ENCODE results near the gene CWC27.

Gene CWC27

DNA sequence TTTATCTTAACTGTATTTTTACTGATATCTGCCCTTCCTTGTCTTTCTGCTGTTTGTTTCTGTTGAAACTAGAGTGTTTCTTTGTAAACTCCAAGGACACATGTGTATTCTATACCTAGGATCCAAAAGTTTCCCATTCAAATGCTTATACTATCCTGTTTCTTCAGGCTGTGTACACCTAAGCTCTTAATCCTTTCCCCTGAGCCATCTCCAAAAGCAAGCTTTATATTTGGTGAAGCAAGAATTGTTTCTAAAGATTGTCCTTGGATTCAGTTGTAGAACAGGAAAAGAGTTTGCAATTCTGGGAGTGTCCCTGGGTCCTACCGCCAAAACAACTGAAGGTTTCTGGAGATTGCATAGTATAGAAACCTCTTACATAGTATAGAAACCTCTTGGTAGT lies 65.9 kb downstream of the CWC27 start:
- Histone ChIP-seq H3K79me2 (ENCODE audit: control insufficient read depth, insufficient read depth, low read length) (no peaks in the 10 kb centered on the region), H3K27me3 (ENCODE audit: insufficient read depth, low read length, poor library complexity) (no peaks in the 10 kb centered on the region), H3K4me1 (ENCODE audit: control insufficient read depth, low read depth, low read length) (no peaks in the 10 kb centered on the region), H3K27ac (ENCODE audit: low read depth, low read length) (no peak overlapping the region), H3K18ac (ENCODE audit: low read length) (no peak overlapping the region), H3K4me2 (ENCODE audit: low read length) (no peak overlapping the region), H2BK15ac (replicated peaks; ENCODE audit: low read depth) (no peak overlapping the region), H3K56ac (ENCODE audit: low read length) (no peak overlapping the region), H3K9ac (ENCODE audit: low read length) (no peak overlapping the region), H3K23ac (ENCODE audit: low read length) (no peak overlapping the region), H2BK5ac (ENCODE audit: low read length) (no peak overlapping the region), H3K4ac (ENCODE audit: low read depth, low read length) (no peak overlapping the region), H3K79me1 (ENCODE audit: low read length) (no peaks in the 10 kb centered on the region), H4K8ac (ENCODE audit: low read depth, low read length) (no peak overlapping the region), H2AK5ac (ENCODE audit: low read length) (no peak overlapping the region), H4K5ac (ENCODE audit: low read length) (no peak overlapping the region), H2BK120ac (ENCODE audit: low read depth, low read length) (no peak overlapping the region), H3K36me3 (ENCODE audit: control insufficient read depth, insufficient read depth, low read length) (no peaks in the 10 kb centered on the region), H3K4me3 (ENCODE audit: low read length) (no peak overlapping the region)
- WGBS (ENCODE audit: extremely low coverage, insufficient coverage, low lambda C conversion rate) = no CpG with 5 or more reads among the region's 1 CpG
- DNase-seq = no peak

DNA sequence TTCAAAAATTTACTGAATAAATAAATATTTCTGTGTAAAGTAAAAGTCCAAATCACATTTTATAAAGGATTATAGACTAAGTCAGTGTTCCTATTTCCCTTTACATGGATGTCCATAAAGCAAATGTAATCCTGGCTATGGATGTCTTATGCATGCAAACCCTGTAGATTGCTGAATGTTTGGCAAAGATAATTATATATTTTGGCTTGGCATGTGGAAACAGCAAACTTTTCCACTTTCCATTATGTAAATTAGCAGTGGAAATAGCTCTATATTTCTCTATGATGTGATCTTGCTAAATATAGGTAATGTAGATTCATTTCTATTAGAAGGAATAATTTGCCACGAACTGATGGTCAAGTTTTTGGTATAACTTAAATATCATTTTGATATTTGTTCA lies 66.5 kb downstream of the CWC27 start:
- H3K27me3 ChIP-seq (ENCODE audit: insufficient read depth, low read length, poor library complexity) = no peaks in the 10 kb centered on the region
- H3K18ac ChIP-seq (ENCODE audit: low read length) = no peak overlapping the region
- no CpG with 5 or more reads among the region's 1 CpG for WGBS (ENCODE audit: extremely low coverage, insufficient coverage, low lambda C conversion rate)
- no peak for DNase-seq
- H4K5ac ChIP-seq (ENCODE audit: low read length) = no peak overlapping the region
- H2BK120ac ChIP-seq (ENCODE audit: low read depth, low read length) = no peak overlapping the region
- H3K79me2 ChIP-seq (ENCODE audit: control insufficient read depth, insufficient read depth, low read length) = no peaks in the 10 kb centered on the region
- no peak overlapping the region for H2AK5ac ChIP-seq (ENCODE audit: low read length)
- no peak overlapping the region for H3K23ac ChIP-seq (ENCODE audit: low read length)
- no peaks in the 10 kb centered on the region for H3K4me1 ChIP-seq (ENCODE audit: control insufficient read depth, low read depth, low read length)
- H3K27ac ChIP-seq (ENCODE audit: low read depth, low read length) = no peak overlapping the region
- no peak overlapping the region for H2BK15ac ChIP-seq (replicated peaks; ENCODE audit: low read depth)
- no peak overlapping the region for H3K4ac ChIP-seq (ENCODE audit: low read depth, low read length)
- H3K36me3 ChIP-seq (ENCODE audit: control insufficient read depth, insufficient read depth, low read length) = no peaks in the 10 kb centered on the region
- no peak overlapping the region for H4K8ac ChIP-seq (ENCODE audit: low read depth, low read length)
- no peaks in the 10 kb centered on the region for H3K79me1 ChIP-seq (ENCODE audit: low read length)
- no peak overlapping the region for H3K56ac ChIP-seq (ENCODE audit: low read length)
- no peak overlapping the region for H3K4me2 ChIP-seq (ENCODE audit: low read length)
- no peak overlapping the region for H2BK5ac ChIP-seq (ENCODE audit: low read length)
- no peak overlapping the region for H3K4me3 ChIP-seq (ENCODE audit: low read length)
- H3K9ac ChIP-seq (ENCODE audit: low read length) = no peak overlapping the region

DNA sequence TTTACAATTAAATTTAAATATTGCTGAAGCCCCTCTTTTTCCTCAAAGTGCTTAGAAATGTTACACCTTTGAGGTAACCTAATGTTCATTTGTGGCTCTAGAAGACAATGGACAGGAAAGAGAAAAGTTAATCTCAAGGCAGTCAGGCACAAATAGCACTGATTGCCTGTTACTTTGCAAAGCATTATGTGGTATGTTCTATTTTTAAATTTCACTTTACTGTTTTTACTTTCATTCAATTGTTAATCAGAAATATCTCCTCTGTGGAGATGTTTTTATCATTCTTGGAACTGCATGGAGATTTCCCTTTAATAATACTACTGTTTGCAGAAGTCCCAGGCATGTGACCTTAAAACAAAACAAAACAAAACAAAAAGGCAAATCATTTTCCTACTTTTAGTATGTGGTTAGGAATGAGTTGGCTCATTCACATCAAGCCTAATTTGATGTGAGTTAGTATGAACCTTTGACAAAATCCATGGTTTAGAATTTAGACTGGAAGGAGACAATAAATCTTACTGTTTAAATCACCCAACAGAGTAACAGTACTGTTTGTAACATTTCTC lies 67.5 kb downstream of the CWC27 start:
- Histone ChIP-seq H3K27ac (ENCODE audit: low read depth, low read length) (no peak overlapping the region), H2BK5ac (ENCODE audit: low read length) (no peak overlapping the region), H3K9ac (ENCODE audit: low read length) (no peak overlapping the region), H4K5ac (ENCODE audit: low read length) (no peak overlapping the region), H2AK5ac (ENCODE audit: low read length) (no peak overlapping the region), H3K4me3 (ENCODE audit: low read length) (no peak overlapping the region), H3K79me1 (ENCODE audit: low read length) (no peaks in the 10 kb centered on the region), H3K27me3 (ENCODE audit: insufficient read depth, low read length, poor library complexity) (no peaks in the 10 kb centered on the region), H3K18ac (ENCODE audit: low read length) (no peak overlapping the region), H3K56ac (ENCODE audit: low read length) (no peak overlapping the region), H2BK15ac (replicated peaks; ENCODE audit: low read depth) (no peak overlapping the region), H3K79me2 (ENCODE audit: control insufficient read depth, insufficient read depth, low read length) (no peaks in the 10 kb centered on the region), H2BK120ac (ENCODE audit: low read depth, low read length) (no peak overlapping the region), H3K23ac (ENCODE audit: low read length) (no peak overlapping the region), H3K4me2 (ENCODE audit: low read length) (no peak overlapping the region), H3K36me3 (ENCODE audit: control insufficient read depth, insufficient read depth, low read length) (peaks cover 2% of the 10 kb centered on the region), H3K4ac (ENCODE audit: low read depth, low read length) (no peak overlapping the region), H3K4me1 (ENCODE audit: control insufficient read depth, low read depth, low read length) (no peaks in the 10 kb centered on the region), H4K8ac (ENCODE audit: low read depth, low read length) (no peak overlapping the region)
- no peak for DNase-seq

DNA sequence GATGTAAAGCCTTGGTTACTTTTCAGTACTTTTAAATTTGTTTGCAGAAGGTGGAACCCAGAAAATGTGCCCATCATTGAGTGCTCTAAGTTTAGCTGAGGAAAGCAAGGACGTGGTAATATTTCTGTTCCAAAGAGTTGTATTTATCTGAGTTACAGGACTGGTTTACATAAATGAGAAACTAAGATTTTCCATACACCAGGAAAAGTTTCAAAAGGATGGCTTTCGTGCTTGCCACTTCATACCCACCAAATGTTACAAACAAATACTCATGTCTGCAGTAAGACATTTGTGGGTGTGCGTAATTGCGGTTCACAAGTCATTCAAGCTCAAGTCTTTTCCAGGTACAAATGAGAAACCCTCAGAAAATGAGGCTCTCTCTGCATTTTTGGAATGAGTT lies 68.1 kb downstream of the CWC27 start:
- peaks cover 2% of the 10 kb centered on the region for H3K36me3 ChIP-seq (ENCODE audit: control insufficient read depth, insufficient read depth, low read length)
- H4K5ac ChIP-seq (ENCODE audit: low read length) = no peak overlapping the region
- H3K4ac ChIP-seq (ENCODE audit: low read depth, low read length) = no peak overlapping the region
- H3K56ac ChIP-seq (ENCODE audit: low read length) = no peak overlapping the region
- no peaks in the 10 kb centered on the region for H3K4me1 ChIP-seq (ENCODE audit: control insufficient read depth, low read depth, low read length)
- WGBS (ENCODE audit: extremely low coverage, insufficient coverage, low lambda C conversion rate) = no CpG with 5 or more reads among the region's 4 CpGs
- no peak overlapping the region for H3K4me2 ChIP-seq (ENCODE audit: low read length)
- H2BK15ac ChIP-seq (replicated peaks; ENCODE audit: low read depth) = no peak overlapping the region
- H2BK5ac ChIP-seq (ENCODE audit: low read length) = no peak overlapping the region
- H3K23ac ChIP-seq (ENCODE audit: low read length) = no peak overlapping the region
- no peak overlapping the region for H3K4me3 ChIP-seq (ENCODE audit: low read length)
- no peak overlapping the region for H2AK5ac ChIP-seq (ENCODE audit: low read length)
- no peak overlapping the region for H2BK120ac ChIP-seq (ENCODE audit: low read depth, low read length)
- no peaks in the 10 kb centered on the region for H3K27me3 ChIP-seq (ENCODE audit: insufficient read depth, low read length, poor library complexity)
- H4K8ac ChIP-seq (ENCODE audit: low read depth, low read length) = no peak overlapping the region
- no peak for DNase-seq
- no peaks in the 10 kb centered on the region for H3K79me2 ChIP-seq (ENCODE audit: control insufficient read depth, insufficient read depth, low read length)
- no peak overlapping the region for H3K18ac ChIP-seq (ENCODE audit: low read length)
- no peak overlapping the region for H3K9ac ChIP-seq (ENCODE audit: low read length)
- no peaks in the 10 kb centered on the region for H3K79me1 ChIP-seq (ENCODE audit: low read length)
- H3K27ac ChIP-seq (ENCODE audit: low read depth, low read length) = no peak overlapping the region

DNA sequence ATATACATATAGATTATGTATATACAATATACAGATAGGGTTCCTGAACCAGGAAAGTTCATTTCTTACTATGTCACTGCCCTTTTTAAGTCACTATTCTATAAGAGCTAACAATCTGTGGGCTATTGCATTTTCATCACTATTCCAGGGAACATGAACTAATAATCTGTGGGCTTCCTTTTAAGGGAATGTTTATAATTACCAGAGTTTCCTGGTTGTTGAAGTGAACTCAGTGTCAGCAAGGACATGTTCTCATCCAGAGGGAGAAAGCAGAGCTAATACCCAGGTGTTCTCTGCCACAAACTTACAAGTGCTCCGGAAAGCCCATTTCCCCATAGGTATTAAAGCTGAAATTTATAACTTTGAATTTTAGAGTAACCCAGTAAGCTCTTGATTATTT lies 69.6 kb downstream of the CWC27 start:
- Histone ChIP-seq H2BK15ac (replicated peaks; ENCODE audit: low read depth) (no peak overlapping the region), H3K4me2 (ENCODE audit: low read length) (no peak overlapping the region)
- WGBS (ENCODE audit: extremely low coverage, insufficient coverage, low lambda C conversion rate) = no CpG with 5 or more reads among the region's 1 CpG

DNA sequence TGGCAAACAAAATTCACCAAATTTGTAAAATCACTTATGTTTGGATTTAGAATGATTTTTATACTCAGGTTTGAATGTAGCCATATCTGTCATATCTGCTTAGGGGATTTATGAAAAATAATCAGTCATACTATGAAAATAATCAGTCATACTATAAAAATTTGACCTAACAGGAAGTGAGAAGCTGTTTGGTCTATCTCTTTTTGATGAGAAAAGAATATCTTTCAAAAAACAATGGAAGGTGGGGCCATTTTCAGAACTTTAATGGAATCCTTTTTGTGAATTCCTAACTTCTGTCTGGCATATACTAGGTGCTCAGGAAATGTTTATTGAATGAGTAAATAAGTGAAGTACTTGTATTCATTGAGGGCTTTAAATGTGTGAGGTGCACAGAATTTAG lies 70.1 kb downstream of the CWC27 start:
- no peak overlapping the region for H2BK15ac ChIP-seq (replicated peaks; ENCODE audit: low read depth)
- H3K27me3 ChIP-seq (ENCODE audit: insufficient read depth, low read length, poor library complexity) = no peaks in the 10 kb centered on the region
- no peak overlapping the region for H3K4me2 ChIP-seq (ENCODE audit: low read length)
- H3K27ac ChIP-seq (ENCODE audit: low read depth, low read length) = no peak overlapping the region
- H3K23ac ChIP-seq (ENCODE audit: low read length) = no peak overlapping the region
- H3K4me3 ChIP-seq (ENCODE audit: low read length) = no peak overlapping the region
- no peak overlapping the region for H2BK120ac ChIP-seq (ENCODE audit: low read depth, low read length)
- H3K56ac ChIP-seq (ENCODE audit: low read length) = no peak overlapping the region
- H2BK5ac ChIP-seq (ENCODE audit: low read length) = no peak overlapping the region
- H4K8ac ChIP-seq (ENCODE audit: low read depth, low read length) = no peak overlapping the region
- H2AK5ac ChIP-seq (ENCODE audit: low read length) = no peak overlapping the region
- no peak overlapping the region for H3K9ac ChIP-seq (ENCODE audit: low read length)
- no peak for DNase-seq
- no peak overlapping the region for H3K4ac ChIP-seq (ENCODE audit: low read depth, low read length)
- peaks cover 2% of the 10 kb centered on the region for H3K36me3 ChIP-seq (ENCODE audit: control insufficient read depth, insufficient read depth, low read length)
- no peaks in the 10 kb centered on the region for H3K79me2 ChIP-seq (ENCODE audit: control insufficient read depth, insufficient read depth, low read length)
- H3K79me1 ChIP-seq (ENCODE audit: low read length) = no peaks in the 10 kb centered on the region
- H4K5ac ChIP-seq (ENCODE audit: low read length) = no peak overlapping the region
- H3K4me1 ChIP-seq (ENCODE audit: control insufficient read depth, low read depth, low read length) = no peaks in the 10 kb centered on the region
- no peak overlapping the region for H3K18ac ChIP-seq (ENCODE audit: low read length)

More for the DNA sequence above, 69.6 kb downstream of the CWC27 start:
- H3K4me3 ChIP-seq (ENCODE audit: low read length) = no peak overlapping the region
- H3K27me3 ChIP-seq (ENCODE audit: insufficient read depth, low read length, poor library complexity) = no peaks in the 10 kb centered on the region
- H3K79me1 ChIP-seq (ENCODE audit: low read length) = no peaks in the 10 kb centered on the region
- H3K27ac ChIP-seq (ENCODE audit: low read depth, low read length) = no peak overlapping the region
- no peak overlapping the region for H2BK5ac ChIP-seq (ENCODE audit: low read length)
- H2BK120ac ChIP-seq (ENCODE audit: low read depth, low read length) = no peak overlapping the region
- H4K5ac ChIP-seq (ENCODE audit: low read length) = no peak overlapping the region
- H3K23ac ChIP-seq (ENCODE audit: low read length) = no peak overlapping the region
- H3K9ac ChIP-seq (ENCODE audit: low read length) = no peak overlapping the region
- H4K8ac ChIP-seq (ENCODE audit: low read depth, low read length) = no peak overlapping the region
- no peak overlapping the region for H2AK5ac ChIP-seq (ENCODE audit: low read length)
- H3K36me3 ChIP-seq (ENCODE audit: control insufficient read depth, insufficient read depth, low read length) = peaks cover 2% of the 10 kb centered on the region
- no peak for DNase-seq
- H3K4ac ChIP-seq (ENCODE audit: low read depth, low read length) = no peak overlapping the region
- H3K79me2 ChIP-seq (ENCODE audit: control insufficient read depth, insufficient read depth, low read length) = no peaks in the 10 kb centered on the region
- H3K56ac ChIP-seq (ENCODE audit: low read length) = no peak overlapping the region
- no peak overlapping the region for H3K18ac ChIP-seq (ENCODE audit: low read length)
- H3K4me1 ChIP-seq (ENCODE audit: control insufficient read depth, low read depth, low read length) = no peaks in the 10 kb centered on the region
